GF-D8 (cell line): ENCODE results near the gene EME2.

Source experiments
- DNase-seq: peaks from one replicate; lab custom pipeline; 2025; lab: John Stamatoyannopoulos, UW

EME2 gene

GRCh38 chr16:1818873-1819525 lies 46.4 kb downstream of the EME2 start:
- no peak for DNase-seq

GRCh38 chr16:1819611-1820010 lies 47.0 kb downstream of the EME2 start:
- no peak for DNase-seq

DNA sequence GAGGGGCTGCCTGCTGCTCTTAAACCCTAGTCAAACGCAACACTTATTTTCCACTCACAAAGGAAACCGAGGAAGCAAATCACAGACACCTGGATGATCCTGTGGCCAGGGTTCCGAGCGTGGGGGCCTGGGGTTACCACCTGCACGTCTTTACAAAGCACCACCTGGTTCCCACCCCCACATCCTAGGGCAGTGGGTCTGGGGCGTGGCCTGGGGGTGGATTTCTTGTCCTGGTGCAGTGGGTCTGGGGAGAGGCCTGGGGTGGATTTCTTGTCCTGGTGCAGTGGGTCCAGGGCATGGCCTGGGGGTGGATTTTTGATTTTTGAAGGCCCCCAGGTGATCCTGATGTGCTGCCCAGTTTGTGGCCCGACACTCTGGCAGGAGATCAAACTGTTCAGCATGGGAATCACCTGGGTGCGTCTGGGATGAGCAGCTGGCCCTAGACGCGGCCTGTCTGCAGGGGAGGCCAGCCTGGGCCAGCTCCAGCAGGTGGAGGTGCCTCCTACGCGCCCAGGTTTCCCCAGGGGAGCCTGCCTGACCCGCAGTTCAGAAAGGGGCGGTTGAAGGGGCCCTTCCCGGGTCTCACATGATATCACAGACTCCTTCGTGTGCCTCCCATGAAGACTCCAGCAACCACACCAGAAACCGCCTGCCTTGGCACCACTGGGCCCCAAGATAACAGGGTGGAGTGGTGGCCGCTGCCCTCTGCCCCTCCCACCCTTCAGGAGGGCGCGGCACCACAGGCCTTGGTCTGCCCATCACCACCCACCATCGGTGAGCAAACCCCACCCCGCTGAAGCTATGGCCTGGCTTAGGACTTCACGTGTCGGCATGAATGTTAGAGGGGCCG lies 47.7 kb downstream of the EME2 start:
- no peak for DNase-seq

GRCh38 chr16:1820946-1821290 lies 48.3 kb downstream of the EME2 start:
- DNase-seq, result no peak

DNA sequence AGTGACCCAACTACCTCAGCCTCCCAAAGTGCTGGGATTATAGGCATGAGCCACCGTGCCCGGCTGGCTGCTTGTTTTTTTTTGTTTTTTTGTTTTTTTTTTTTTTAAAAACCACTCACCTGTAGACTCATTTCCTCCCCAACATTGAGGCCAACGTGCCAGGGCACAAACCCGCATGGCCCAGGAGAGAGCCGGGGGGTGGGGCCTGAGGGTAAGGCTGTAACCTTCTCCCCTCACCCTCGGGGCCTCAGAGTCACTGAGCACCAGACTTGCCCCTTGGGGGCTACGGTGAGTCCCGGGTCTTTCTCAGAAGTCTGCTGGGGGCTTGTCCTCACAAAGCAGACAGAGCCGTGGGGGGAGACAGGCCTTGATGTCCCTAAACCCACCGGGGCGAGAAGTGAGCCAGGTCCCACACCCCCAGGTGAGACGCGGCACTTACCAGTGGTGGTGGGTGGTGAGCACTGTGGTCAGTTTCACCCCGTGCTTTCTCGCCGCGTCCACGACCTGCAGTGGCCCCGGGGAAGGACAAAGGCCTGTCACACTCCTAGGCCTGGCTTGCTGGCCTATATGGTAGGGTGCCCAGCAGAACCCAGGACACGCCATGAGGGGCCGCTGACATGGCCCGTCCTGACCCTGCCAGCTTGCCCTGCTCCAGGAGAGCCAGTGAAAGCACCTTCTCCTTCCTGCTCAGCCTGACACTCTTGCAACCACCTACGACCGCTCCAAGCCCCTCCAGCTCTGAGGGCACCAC lies 49.4 kb downstream of the EME2 start:
- no peak for DNase-seq

DNA sequence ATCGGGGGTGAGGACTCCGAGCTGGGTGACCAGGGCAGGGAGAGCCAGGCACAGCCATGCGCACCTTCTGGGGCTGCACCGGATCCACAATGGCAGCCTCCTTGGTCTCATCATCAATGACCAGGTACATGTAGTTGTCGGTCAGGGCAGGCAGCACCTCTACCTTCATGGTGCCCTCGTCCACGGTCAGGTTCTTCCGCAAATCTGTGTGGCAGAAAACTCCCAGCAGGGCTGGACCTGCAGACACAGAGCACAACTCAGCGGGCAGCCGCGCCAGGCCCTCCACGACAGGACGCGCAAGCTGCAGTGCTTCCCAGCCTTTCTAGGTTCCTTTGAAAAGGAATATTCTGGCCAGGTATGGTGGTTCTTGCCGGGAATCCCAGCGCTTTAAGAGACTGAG lies 50.2 kb downstream of the EME2 start:
- no peak for DNase-seq

DNA sequence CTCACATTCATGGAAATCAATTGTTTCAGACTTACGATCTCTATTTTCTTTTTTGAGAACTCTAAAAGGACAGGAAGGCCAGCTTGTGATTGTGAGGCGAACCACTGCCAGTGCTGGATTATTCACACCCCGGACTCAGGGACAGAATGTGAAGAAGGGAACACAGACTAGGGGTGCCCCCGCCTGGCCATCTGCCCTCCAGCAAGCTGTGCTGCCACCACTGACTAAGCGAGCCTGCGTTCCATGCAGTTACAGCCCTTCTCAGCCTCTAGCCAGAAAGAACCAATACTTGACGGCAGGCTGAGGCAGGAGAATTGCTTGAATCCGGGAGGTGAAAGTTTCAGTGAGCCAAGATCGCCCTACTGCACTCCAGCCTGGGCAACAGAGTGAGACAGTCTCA lies 51.2 kb downstream of the EME2 start:
- no peak for DNase-seq

DNA sequence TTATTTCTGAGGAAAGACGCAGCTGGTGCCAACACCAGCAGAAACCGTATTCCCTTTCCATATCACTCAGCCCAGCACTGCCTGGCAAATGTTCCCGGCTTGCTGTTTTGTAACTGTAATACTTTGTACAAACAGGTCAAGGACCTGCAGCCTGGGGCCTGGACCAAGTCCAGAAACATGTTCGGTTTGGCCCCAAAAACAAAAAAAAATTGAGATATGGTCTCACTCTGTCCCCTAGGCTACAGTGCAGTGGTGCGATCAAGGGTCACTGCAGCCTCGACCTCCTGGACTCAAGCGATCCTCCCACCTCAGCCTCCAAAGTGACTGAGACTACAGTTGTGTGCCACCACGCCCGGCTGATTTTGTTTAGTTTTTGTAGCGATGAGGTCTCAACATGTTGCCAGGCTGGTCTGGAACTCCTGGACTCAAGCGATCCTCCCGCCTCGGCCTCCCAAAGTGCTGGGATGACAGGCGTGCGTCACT lies 52.8 kb downstream of the EME2 start:
- no peak for DNase-seq
